Measurements from ENCODE around the gene KCNK17. TPM values are rescaled to one million over a fixed set of nuclear protein-coding genes. Genes with fewer than 3 reads are reported as not detected.

KCNK17 gene
- not detected in 2 replicates for total RNA-seq (2014; rRNA removed; shearing (Covaris generic))

- H3K9me3 ChIP-seq (replicated peaks), result no peaks in the 10 kb centered on the region
- no peak for DNase-seq
- H3K36me3 ChIP-seq, result no peaks in the 10 kb centered on the region
- peaks cover 5% of the 10 kb centered on the region; the same call in 1 of the 2 replicates for H3K27me3 ChIP-seq
- H3K4me3 ChIP-seq, result no peak within 1 kb of the TSS
- H3K4me1 ChIP-seq, result no peaks in the 10 kb centered on the region
- no peak within 1 kb of the TSS for H3K27ac ChIP-seq
Measured at GRCh38 chr6:39314273-39314795, at the start of gene KCNK17. KCNK17 (minus strand) TSS chr6:39314419; CDS start chr6:39314320, 99 bp downstream.

GRCh38 chr6:39363280-39363679, 49.1 kb upstream of the KCNK17 start:
- H3K27ac ChIP-seq, result no peak overlapping the region
- H3K4me1 ChIP-seq, result peaks cover 3% of the 10 kb centered on the region; the same call in 1 of the 2 replicates
- DNase-seq, result no peak

GRCh38 chr6:39362487-39362865, 48.3 kb upstream of the KCNK17 start:
- Histone ChIP-seq H3K4me3 (no peak overlapping the region), H3K27me3 (no peaks in the 10 kb centered on the region), H3K36me3 (no peaks in the 10 kb centered on the region), H3K9me3 (replicated peaks) (no peaks in the 10 kb centered on the region), H3K4me1 (peaks cover 11% of the 10 kb centered on the region; the same call in 1 of the 2 replicates), H3K27ac (no peak overlapping the region)
- peak; percentile 38 to 57 for DNase-seq

More at GRCh38 chr6:39363280-39363679, 49.1 kb upstream of the KCNK17 start:
- Histone ChIP-seq H3K9me3 (replicated peaks) (no peaks in the 10 kb centered on the region), H3K36me3 (no peaks in the 10 kb centered on the region), H3K27me3 (no peaks in the 10 kb centered on the region), H3K4me3 (no peak overlapping the region)

- no peaks in the 10 kb centered on the region for H3K9me3 ChIP-seq (replicated peaks)
- H3K36me3 ChIP-seq, result no peaks in the 10 kb centered on the region
- H3K27ac ChIP-seq, result no peak overlapping the region
- no peaks in the 10 kb centered on the region for H3K27me3 ChIP-seq
- DNase-seq, result peak; percentile 65 to 84
- H3K4me1 ChIP-seq, result peaks cover 11% of the 10 kb centered on the region; the same call in 1 of the 2 replicates
- H3K4me3 ChIP-seq, result no peak overlapping the region
Measured at GRCh38 chr6:39361657-39362486, 47.7 kb upstream of the KCNK17 start.

GRCh38 chr6:39360378-39360777, 46.2 kb upstream of the KCNK17 start:
- Histone ChIP-seq H3K4me3 (no peak overlapping the region), H3K27ac (no peak overlapping the region), H3K9me3 (replicated peaks) (no peaks in the 10 kb centered on the region), H3K36me3 (no peaks in the 10 kb centered on the region), H3K4me1 (peaks cover 11% of the 10 kb centered on the region; the same call in 1 of the 2 replicates), H3K27me3 (no peaks in the 10 kb centered on the region)
- DNase-seq, result no peak

GRCh38 chr6:39357998-39358686, 43.9 kb upstream of the KCNK17 start:
- H3K27me3 ChIP-seq, result no peaks in the 10 kb centered on the region
- H3K9me3 ChIP-seq (replicated peaks), result no peaks in the 10 kb centered on the region
- DNase-seq, result peak; percentile 74 to 88
- no peak overlapping the region for H3K27ac ChIP-seq
- H3K4me1 ChIP-seq, result peaks cover 11% of the 10 kb centered on the region; the same call in 1 of the 2 replicates
- no peak overlapping the region for H3K4me3 ChIP-seq
- H3K36me3 ChIP-seq, result no peaks in the 10 kb centered on the region

- H3K4me1 ChIP-seq, result peaks cover 8% of the 10 kb centered on the region; the same call in 1 of the 2 replicates
- no peak overlapping the region for H3K4me3 ChIP-seq
- H3K27me3 ChIP-seq, result no peaks in the 10 kb centered on the region
- H3K9me3 ChIP-seq (replicated peaks), result no peaks in the 10 kb centered on the region
- no peak for DNase-seq
- H3K36me3 ChIP-seq, result no peaks in the 10 kb centered on the region
- H3K27ac ChIP-seq, result no peak overlapping the region
Measured at GRCh38 chr6:39353698-39354315, 39.6 kb upstream of the KCNK17 start.

- Histone ChIP-seq H3K4me3 (no peak overlapping the region), H3K9me3 (replicated peaks) (no peaks in the 10 kb centered on the region), H3K36me3 (no peaks in the 10 kb centered on the region), H3K4me1 (peaks cover 14% of the 10 kb centered on the region; the same call in 1 of the 2 replicates), H3K27ac (no peak overlapping the region), H3K27me3 (no peaks in the 10 kb centered on the region)
- DNase-seq, result no peak
Measured at GRCh38 chr6:39350723-39351505, 36.7 kb upstream of the KCNK17 start.

GRCh38 chr6:39348740-39349139, 34.5 kb upstream of the KCNK17 start:
- DNase-seq, result no peak
- no peaks in the 10 kb centered on the region for H3K9me3 ChIP-seq (replicated peaks)
- peaks cover 21% of the 10 kb centered on the region for H3K4me1 ChIP-seq
- H3K27ac ChIP-seq, result no peak overlapping the region
- H3K36me3 ChIP-seq, result no peaks in the 10 kb centered on the region
- H3K4me3 ChIP-seq, result no peak overlapping the region
- no peaks in the 10 kb centered on the region for H3K27me3 ChIP-seq

- no peaks in the 10 kb centered on the region for H3K9me3 ChIP-seq (replicated peaks)
- no peak overlapping the region for H3K4me3 ChIP-seq
- no peaks in the 10 kb centered on the region for H3K36me3 ChIP-seq
- peak overlapping the region; percentile 77 for H3K27ac ChIP-seq
- H3K27me3 ChIP-seq, result no peaks in the 10 kb centered on the region
- peak; percentile 72 to 91 for DNase-seq
- H3K4me1 ChIP-seq, result peaks cover 28% of the 10 kb centered on the region
Measured at GRCh38 chr6:39347906-39348585, 33.8 kb upstream of the KCNK17 start.

GRCh38 chr6:39347206-39347605, 33.0 kb upstream of the KCNK17 start:
- H3K27me3 ChIP-seq, result no peaks in the 10 kb centered on the region
- H3K4me3 ChIP-seq, result no peak overlapping the region
- peak overlapping the region; percentile 77 for H3K27ac ChIP-seq
- no peaks in the 10 kb centered on the region for H3K36me3 ChIP-seq
- peak; percentile 86 to 88 for DNase-seq
- H3K4me1 ChIP-seq, result peaks cover 37% of the 10 kb centered on the region
- no peaks in the 10 kb centered on the region for H3K9me3 ChIP-seq (replicated peaks)

- Histone ChIP-seq H3K27me3 (no peaks in the 10 kb centered on the region), H3K9me3 (replicated peaks) (no peaks in the 10 kb centered on the region), H3K4me1 (peaks cover 50% of the 10 kb centered on the region), H3K27ac (no peak overlapping the region), H3K36me3 (no peaks in the 10 kb centered on the region), H3K4me3 (no peak overlapping the region)
- peak in 1 of 2 experiments; percentile 35 for DNase-seq
Measured at GRCh38 chr6:39344821-39345280, 30.6 kb upstream of the KCNK17 start.

- Histone ChIP-seq H3K4me3 (no peak overlapping the region), H3K27me3 (no peaks in the 10 kb centered on the region), H3K4me1 (peaks cover 64% of the 10 kb centered on the region), H3K27ac (peak overlapping the region; percentile 78), H3K36me3 (no peaks in the 10 kb centered on the region), H3K9me3 (replicated peaks) (no peaks in the 10 kb centered on the region)
- no peak for DNase-seq
Measured at GRCh38 chr6:39343396-39343870, 29.2 kb upstream of the KCNK17 start.

Measured in SJCRH30 (cell line).